ENCODE results near the gene TAS1R3. TPM values are rescaled to one million over a fixed set of nuclear protein-coding genes. Genes with fewer than 3 reads are reported as not detected.
A peak's percentile ranks its signal among the peaks of the same experiment; 100 is the strongest.

TAS1R3 gene
- total RNA-seq, 1 experiment from 2014 or later = 0.31 TPM

DNA sequence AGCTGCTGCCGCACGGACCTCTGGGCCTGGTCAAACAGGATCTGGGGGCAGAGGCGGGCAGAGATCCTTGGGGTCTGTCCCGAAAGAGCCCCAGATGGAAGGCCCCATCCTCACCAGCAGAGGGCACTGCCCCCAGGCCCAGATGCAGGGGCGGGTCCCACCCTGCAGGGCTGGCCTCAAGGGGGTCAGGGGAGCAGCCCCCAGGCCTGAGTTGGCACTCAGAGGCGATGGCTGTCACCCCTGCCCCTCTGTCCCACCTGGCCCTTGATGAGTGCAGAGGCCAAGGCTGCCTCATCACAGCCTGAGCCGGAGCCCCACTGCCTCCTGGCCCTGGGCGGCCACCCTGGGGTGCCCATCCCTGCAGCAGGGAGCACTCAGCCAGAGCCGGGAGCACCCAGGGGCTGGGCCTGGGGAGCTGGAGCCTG lies 29.1 kb upstream of the TAS1R3 start:
- Histone ChIP-seq H3K27me3 (ENCODE audit: control insufficient read depth, insufficient read depth, low read length) (no peaks in the 10 kb centered on the region), H3K4me3 (ENCODE audit: low read depth in 2 of 2, low read length in 2 of 2) (no peak overlapping the region), H3K36me3 (ENCODE audit: control insufficient read depth, insufficient read depth, low read length) (no peaks in the 10 kb centered on the region), H3K9me3 (ENCODE audit: control insufficient read depth, insufficient read depth, low read depth, low read length) (no peaks in the 10 kb centered on the region), H3K4me1 (ENCODE audit: control insufficient read depth, insufficient read depth, low read length) (peaks cover 33% of the 10 kb centered on the region), H3K27ac (ENCODE audit: low read length) (no peak overlapping the region)
- intact Hi-C loops (cut with micrococcal nuclease; ENCODE audit: unreplicated experiment) (no loop called here), in situ Hi-C loops (cut with HindIII; ENCODE audit: low pct_unique_long_range_greater_than_20kb, low sequenced_read_pairs) (no loop called here)
- ChIA-PET POLR2A (no interaction called here), CTCF (no interaction called here)
- 0 out of 2 replicates have a peak, but pooled peaks have one; percentile 8 for ATAC-seq
- TF ChIP-seq POLR2AphosphoS5 (IDR thresholded peaks at IDR 0.05; ENCODE audit: low read depth, low read length) (no peak), SIN3A (IDR thresholded peaks at IDR 0.05; ENCODE audit: borderline replicate concordance, insufficient read depth, low read depth, low read length) (no peak), TCF7L2 (IDR thresholded peaks at IDR 0.05; ENCODE audit: low read depth, low read length) (no peak)
- TF ChIP-seq, protein P1, sequence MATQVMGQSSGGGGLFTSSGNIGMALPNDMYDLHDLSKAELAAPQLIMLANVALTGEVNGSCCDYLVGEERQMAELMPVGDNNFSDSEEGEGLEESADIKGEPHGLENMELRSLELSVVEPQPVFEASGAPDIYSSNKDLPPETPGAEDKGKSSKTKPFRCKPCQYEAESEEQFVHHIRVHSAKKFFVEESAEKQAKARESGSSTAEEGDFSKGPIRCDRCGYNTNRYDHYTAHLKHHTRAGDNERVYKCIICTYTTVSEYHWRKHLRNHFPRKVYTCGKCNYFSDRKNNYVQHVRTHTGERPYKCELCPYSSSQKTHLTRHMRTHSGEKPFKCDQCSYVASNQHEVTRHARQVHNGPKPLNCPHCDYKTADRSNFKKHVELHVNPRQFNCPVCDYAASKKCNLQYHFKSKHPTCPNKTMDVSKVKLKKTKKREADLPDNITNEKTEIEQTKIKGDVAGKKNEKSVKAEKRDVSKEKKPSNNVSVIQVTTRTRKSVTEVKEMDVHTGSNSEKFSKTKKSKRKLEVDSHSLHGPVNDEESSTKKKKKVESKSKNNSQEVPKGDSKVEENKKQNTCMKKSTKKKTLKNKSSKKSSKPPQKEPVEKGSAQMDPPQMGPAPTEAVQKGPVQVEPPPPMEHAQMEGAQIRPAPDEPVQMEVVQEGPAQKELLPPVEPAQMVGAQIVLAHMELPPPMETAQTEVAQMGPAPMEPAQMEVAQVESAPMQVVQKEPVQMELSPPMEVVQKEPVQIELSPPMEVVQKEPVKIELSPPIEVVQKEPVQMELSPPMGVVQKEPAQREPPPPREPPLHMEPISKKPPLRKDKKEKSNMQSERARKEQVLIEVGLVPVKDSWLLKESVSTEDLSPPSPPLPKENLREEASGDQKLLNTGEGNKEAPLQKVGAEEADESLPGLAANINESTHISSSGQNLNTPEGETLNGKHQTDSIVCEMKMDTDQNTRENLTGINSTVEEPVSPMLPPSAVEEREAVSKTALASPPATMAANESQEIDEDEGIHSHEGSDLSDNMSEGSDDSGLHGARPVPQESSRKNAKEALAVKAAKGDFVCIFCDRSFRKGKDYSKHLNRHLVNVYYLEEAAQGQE (IDR thresholded peaks at IDR 0.05; ENCODE audit: insufficient read depth in 1 of 2, low read depth in 2 of 2, low read length in 1 of 2) = no peak
- TF ChIP-seq, protein P2, sequence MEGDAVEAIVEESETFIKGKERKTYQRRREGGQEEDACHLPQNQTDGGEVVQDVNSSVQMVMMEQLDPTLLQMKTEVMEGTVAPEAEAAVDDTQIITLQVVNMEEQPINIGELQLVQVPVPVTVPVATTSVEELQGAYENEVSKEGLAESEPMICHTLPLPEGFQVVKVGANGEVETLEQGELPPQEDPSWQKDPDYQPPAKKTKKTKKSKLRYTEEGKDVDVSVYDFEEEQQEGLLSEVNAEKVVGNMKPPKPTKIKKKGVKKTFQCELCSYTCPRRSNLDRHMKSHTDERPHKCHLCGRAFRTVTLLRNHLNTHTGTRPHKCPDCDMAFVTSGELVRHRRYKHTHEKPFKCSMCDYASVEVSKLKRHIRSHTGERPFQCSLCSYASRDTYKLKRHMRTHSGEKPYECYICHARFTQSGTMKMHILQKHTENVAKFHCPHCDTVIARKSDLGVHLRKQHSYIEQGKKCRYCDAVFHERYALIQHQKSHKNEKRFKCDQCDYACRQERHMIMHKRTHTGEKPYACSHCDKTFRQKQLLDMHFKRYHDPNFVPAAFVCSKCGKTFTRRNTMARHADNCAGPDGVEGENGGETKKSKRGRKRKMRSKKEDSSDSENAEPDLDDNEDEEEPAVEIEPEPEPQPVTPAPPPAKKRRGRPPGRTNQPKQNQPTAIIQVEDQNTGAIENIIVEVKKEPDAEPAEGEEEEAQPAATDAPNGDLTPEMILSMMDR (IDR thresholded peaks at IDR 0.05) = peak; percentile 87
- BruUV-seq (replicated peaks) = no TSS peak
- no peak for DNase-seq (ENCODE audit: low read depth, low spot score)

DNA sequence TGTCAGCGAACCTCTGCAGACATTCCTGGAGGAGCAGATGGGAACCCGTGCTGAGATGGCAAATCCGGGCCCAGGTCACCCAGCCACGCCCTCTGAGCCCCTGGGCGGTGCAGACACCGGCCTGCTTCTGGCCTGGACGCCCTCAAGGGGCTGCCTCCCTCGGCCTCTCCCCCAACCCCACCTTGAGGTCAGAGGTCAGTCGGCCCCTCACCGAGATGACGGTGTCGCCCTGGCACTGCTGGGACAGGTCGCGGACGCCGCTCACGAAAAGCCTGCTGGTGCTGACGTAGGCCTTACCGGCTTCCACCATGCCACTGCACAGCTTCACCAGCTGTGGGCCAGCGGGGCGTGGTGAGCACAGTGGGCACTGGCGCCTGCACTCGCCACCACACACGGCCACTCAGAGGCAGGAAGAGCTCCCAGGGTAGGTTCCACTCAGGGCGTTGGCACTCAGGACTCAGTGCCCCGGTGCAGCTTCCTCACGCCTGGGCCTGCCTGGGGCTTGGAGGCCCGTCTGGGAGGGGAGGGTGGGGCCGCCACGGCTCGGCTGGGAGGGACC lies 28.1 kb upstream of the TAS1R3 start:
- no peaks in the 10 kb centered on the region; the same call in 1 of the 2 replicates for H3K36me3 ChIP-seq (ENCODE audit: control insufficient read depth, insufficient read depth, low read length)
- H3K9me3 ChIP-seq (ENCODE audit: control insufficient read depth, insufficient read depth, low read depth, low read length) = no peaks in the 10 kb centered on the region
- peaks cover 33% of the 10 kb centered on the region for H3K4me1 ChIP-seq (ENCODE audit: control insufficient read depth, insufficient read depth, low read length)
- no peak overlapping the region for H3K4me3 ChIP-seq (ENCODE audit: low read depth in 2 of 2, low read length in 2 of 2)
- TF ChIP-seq, protein P1 (IDR thresholded peaks at IDR 0.05; ENCODE audit: insufficient read depth in 1 of 2, low read depth in 2 of 2, low read length in 1 of 2) = no peak
- TF ChIP-seq, protein P2 (IDR thresholded peaks at IDR 0.05) = no peak
- no peak for TF ChIP-seq POLR2AphosphoS5 (IDR thresholded peaks at IDR 0.05; ENCODE audit: low read depth, low read length)
- TF ChIP-seq TCF7L2 (IDR thresholded peaks at IDR 0.05; ENCODE audit: low read depth, low read length) = no peak
- TF ChIP-seq SIN3A (IDR thresholded peaks at IDR 0.05; ENCODE audit: borderline replicate concordance, insufficient read depth, low read depth, low read length) = no peak
- ATAC-seq (no peak), DNase-seq (ENCODE audit: low read depth, low spot score) (no peak)
- H3K27ac ChIP-seq (ENCODE audit: low read length) = no peak overlapping the region
- ChIA-PET POLR2A (no interaction called here), CTCF (no interaction called here)
- BruUV-seq (replicated peaks) = no TSS peak
- no peaks in the 10 kb centered on the region for H3K27me3 ChIP-seq (ENCODE audit: control insufficient read depth, insufficient read depth, low read length)
- intact Hi-C loops (cut with micrococcal nuclease; ENCODE audit: unreplicated experiment) (no loop called here), in situ Hi-C loops (cut with HindIII; ENCODE audit: low pct_unique_long_range_greater_than_20kb, low sequenced_read_pairs) (no loop called here)
